Measurements from ENCODE around the gene AP2M1.

Gene AP2M1

DNA sequence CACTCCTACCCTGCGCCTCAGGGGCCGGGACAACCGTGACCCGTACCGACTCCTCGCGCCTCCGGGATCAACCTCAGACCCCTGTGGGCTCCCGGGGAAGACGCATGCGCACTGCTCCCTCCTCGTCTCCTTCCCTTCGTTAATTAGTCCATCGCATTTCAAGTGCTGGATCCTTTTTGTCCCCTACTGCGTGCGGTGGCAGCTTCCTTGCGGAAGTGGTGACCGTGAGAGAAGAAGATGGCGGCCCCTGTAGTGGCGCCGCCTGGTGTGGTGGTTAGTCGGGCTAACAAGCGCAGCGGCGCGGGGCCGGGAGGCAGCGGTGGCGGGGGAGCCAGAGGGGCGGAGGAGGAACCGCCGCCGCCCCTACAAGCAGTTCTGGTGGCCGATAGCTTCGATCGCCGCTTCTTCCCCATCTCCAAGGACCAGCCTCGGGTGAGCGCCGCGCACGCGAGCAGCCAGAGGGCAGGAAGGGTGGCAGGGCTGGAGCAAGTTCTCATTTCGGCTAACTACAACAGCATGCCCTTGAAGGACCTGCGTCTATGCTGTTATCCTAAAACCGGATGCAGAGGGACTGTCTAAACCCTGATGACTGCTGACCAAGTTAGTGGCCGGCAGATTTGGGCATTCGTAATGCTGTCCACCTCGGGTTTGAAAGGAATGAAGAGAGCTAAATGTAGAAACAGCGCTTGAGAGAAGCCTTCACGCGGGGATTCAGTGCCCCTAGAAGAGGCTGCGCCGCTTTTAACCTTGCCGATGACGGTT lies 39.3 kb upstream of the AP2M1 start, which contains the start of gene EIF2B5:
TSS of gene EIF2B5 (plus strand) at position 210 of the 762 bp plus-strand sequence. CDS start at position 238, 28 bp downstream.
- peak within 1 kb of the TSS; percentile 87 for H3K4me3 ChIP-seq (ENCODE audit: low read depth, low read length)
- DNase-seq (ENCODE audit: low read depth), result peak; percentile 89
- peak; percentile 54 for TF ChIP-seq CTCF (conservative IDR thresholded peaks at IDR 0.05; ENCODE audit: low read depth, low read length)

DNA sequence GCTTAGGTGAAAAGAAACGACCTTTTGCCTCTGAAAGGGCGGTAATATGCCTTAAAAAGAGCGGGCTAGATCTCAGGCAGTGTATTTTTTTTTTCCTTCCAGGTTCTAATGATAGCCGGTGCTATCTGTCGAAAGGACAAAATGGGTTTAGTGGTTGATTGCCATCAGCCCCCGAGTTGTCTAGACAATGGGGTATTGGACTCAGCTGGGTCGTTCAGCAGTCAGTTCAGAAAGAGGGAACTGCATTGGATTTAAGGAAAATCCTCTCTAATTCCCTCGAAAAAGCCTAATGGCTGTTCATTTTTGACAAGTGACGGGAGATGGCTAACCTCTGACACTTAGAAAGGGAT lies 38.8 kb upstream of the AP2M1 start:
- peak overlapping the region; percentile 87 for H3K4me3 ChIP-seq (ENCODE audit: low read depth, low read length)
- no peak for TF ChIP-seq CTCF (conservative IDR thresholded peaks at IDR 0.05; ENCODE audit: low read depth, low read length)
- no peak for DNase-seq (ENCODE audit: low read depth)

DNA sequence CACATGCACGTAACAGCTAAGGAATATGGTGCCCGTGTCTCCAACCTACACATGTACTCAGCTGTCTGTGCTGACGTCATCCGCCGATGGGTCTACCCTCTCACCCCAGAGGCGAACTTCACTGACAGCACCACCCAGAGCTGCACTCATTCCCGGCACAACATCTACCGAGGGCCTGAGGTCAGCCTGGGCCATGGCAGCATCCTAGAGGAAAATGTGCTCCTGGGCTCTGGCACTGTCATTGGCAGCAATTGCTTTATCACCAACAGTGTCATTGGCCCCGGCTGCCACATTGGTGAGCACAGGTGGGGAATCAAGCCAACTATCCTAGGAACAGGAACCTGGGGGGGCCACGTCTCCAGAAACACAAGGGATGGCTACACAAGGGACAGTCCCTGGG lies 34.2 kb upstream of the AP2M1 start:
- H3K4me3 ChIP-seq (ENCODE audit: low read depth, low read length), result no peak overlapping the region
- DNase-seq (ENCODE audit: low read depth), result no peak
- TF ChIP-seq CTCF (conservative IDR thresholded peaks at IDR 0.05; ENCODE audit: low read depth, low read length), result no peak

DNA sequence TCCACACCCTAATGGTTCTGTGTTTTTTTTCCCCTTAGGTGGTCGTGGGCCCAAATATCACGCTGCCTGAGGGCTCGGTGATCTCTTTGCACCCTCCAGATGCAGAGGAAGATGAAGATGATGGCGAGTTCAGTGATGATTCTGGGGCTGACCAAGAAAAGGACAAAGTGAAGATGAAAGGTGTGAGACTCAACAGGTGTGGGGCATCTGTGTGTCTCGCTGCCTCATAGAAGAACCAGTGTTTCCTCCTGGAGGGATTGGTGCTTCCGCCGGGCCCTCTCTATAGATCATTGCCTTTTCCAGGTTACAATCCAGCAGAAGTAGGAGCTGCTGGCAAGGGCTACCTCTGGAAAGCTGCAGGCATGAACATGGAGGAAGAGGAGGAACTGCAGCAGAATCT lies 32.5 kb upstream of the AP2M1 start:
- no peak for TF ChIP-seq CTCF (conservative IDR thresholded peaks at IDR 0.05; ENCODE audit: low read depth, low read length)
- no peak for DNase-seq (ENCODE audit: low read depth)
- no peak overlapping the region for H3K4me3 ChIP-seq (ENCODE audit: low read depth, low read length)

- no peak overlapping the region for H3K4me3 ChIP-seq (ENCODE audit: low read depth, low read length)
- TF ChIP-seq CTCF (conservative IDR thresholded peaks at IDR 0.05; ENCODE audit: low read depth, low read length), result no peak
- DNase-seq (ENCODE audit: low read depth), result no peak
Measured at GRCh38 chr3:184143327-184143726, 31.3 kb upstream of the AP2M1 start.

DNA sequence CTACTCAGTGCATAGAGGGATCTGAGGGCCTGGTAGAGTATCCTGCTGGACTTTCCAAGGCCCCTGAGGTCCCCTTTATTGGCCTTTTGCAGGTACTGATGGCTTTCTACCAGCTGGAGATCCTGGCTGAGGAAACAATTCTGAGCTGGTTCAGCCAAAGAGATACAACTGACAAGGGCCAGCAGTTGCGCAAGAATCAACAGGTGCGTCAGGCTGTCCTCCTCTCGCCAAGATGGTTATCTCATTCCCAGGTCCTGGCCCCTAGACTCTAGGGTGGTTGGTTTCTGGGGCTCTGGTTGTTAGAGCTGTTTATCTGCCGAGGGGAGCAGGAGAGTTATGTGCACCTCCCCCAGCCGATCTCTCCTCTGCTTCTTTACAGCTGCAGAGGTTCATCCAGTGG lies 30.1 kb upstream of the AP2M1 start:
- TF ChIP-seq CTCF (conservative IDR thresholded peaks at IDR 0.05; ENCODE audit: low read depth, low read length), result no peak
- DNase-seq (ENCODE audit: low read depth), result no peak
- H3K4me3 ChIP-seq (ENCODE audit: low read depth, low read length), result no peak overlapping the region

- no peak overlapping the region for H3K4me3 ChIP-seq (ENCODE audit: low read depth, low read length)
- TF ChIP-seq CTCF (conservative IDR thresholded peaks at IDR 0.05; ENCODE audit: low read depth, low read length), result peak; percentile 67
- peak; percentile 78 for DNase-seq (ENCODE audit: low read depth)
Measured at GRCh38 chr3:184145111-184145524, 29.5 kb upstream of the AP2M1 start.
